ENCODE results near the gene UBR3.
"Not testable (repeated sequence)": the region's sequence is repeated elsewhere in the genome, so short reads cannot be mapped to it uniquely, and the experiment has no call there.

UBR3 gene

GRCh38 chr2:170070778-170071177 lies 243.5 kb downstream of the UBR3 start:
- no peak for DNase-seq

GRCh38 chr2:170073288-170073687 lies 246.0 kb downstream of the UBR3 start:
- no peak for DNase-seq

GRCh38 chr2:170076189-170076588 lies 248.9 kb downstream of the UBR3 start:
- no peak for DNase-seq

- no peak for DNase-seq
Measured at GRCh38 chr2:170077830-170078569, 250.7 kb downstream of the UBR3 start.

DNA sequence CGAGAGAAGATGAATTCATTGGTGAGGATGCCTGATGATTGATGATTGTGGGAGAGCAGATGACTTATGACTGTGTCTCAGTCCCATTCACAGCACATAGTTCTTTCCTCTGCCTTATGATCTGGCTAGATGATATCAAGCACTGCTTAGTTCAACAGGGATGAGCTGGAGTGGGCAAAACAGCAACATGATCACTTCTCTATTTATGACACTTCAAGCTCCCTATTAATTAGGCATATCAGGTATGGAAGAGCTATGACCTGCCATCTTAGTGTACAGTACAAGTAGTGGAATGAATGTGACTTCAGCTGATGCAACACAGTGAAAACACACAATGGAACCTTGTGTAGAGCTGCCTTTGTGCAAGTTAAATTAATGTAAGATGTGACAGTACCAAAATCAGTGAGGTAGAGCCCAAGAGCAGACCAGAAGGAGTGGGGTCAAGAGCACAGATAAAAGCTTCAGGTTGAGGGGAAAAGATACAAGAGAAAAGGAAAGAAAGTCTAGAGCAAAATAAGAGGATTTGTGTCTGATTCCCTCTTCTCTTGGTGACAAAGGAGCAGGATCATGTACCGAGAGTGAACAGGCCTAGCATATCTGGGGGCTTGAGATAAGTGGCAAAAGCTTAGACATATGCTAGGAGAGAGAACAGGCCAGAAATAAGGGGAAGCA lies 257.7 kb downstream of the UBR3 start:
- peak; percentile 21 for DNase-seq

DNA sequence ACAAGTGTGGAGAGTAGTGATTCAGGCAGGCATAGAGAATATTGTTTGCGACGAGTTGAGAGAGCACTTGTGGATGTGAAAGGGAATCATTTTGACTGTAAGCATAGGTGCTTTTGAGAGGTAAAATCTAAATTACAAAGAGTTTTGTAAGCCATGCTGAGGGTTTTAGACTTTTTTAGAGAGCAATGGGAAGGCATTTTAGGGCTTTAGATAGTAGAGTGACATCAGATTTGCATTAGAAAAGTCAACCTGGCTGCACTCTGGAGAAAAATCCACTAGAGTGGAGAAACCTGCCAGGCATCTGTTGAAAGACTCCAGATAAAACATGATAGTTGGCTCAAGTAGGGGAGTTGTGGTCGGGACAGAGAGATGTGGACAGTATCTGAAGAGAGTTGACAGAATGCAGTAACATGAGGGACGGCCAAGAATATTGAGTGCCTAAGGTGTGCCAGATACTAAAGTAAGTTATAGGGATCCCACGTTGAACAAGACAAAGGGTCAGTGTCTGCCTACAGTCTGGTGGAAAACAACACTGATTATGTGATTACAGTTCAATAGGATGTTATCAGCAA lies 258.9 kb downstream of the UBR3 start:
- DNase-seq = no peak

DNA sequence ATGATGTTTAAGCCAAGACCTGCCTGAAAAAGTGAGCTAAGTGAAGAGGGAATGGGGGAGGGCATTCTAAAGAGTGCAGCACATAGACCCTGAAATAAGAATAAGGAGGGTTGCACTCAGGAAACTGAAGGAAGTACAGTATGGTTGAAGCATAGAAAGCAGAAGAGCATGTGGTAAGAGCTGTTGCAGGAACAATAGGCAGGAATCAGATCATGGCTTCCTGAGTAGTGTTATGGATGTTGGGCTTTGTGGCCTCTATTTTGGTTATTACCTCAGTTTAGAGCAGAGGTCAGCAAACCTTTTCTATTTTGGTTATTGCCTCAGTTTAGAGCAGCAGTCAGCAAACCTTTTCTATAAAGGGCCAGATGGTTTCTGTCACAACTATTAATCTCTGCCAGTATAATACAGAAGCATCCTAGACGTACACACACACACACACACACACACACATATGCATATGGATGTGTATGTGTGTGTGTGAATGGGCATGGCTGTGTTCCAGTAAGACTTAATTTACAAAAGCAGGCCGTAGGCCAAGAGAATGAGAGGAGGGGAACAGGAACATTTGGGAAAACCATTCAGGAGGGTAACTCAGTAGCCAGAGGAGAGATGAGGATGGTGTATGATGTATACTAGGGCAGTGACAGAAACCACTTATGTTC lies 259.6 kb downstream of the UBR3 start:
- no peak for DNase-seq

- no peak for DNase-seq
Measured at GRCh38 chr2:170087413-170087793, 260.1 kb downstream of the UBR3 start.

DNA sequence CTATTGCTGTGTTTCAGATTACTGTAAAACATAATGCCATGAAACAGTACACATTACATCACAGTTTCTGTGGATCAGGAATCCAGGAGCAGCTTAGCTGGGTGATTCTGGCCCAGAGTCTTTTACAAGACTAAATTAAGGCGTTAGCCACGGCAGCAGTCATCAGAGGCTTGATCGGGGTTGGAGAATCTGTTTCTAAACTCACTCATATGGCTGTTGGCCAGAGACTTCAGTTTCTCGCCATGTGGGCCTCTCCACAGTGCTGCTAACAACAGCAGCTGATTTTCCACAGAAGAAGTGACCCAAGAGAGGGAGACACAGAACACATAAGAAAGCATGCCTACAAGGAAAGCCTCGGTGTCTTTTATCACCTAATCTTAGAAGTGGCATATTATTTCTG lies 261.5 kb downstream of the UBR3 start:
- no peak for DNase-seq

DNA sequence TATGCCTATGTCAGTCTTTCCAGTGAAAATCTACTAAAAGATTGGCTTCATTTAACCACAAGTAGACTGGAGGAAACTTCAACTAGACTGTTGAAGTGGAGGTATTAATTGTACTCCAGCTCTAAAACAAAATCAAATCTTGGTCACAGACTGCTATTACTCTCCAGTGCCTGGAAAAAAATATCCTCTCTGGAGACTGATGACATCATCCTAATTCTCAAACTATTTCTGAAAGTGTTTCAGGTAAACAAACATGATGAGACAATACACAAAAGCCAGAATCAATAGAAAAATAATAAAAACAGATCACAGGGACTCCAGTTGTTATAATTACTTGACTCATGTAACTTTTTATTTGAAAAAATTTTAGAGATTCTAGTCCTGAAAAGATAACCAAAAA lies 263.0 kb downstream of the UBR3 start:
- no peak for DNase-seq

DNA sequence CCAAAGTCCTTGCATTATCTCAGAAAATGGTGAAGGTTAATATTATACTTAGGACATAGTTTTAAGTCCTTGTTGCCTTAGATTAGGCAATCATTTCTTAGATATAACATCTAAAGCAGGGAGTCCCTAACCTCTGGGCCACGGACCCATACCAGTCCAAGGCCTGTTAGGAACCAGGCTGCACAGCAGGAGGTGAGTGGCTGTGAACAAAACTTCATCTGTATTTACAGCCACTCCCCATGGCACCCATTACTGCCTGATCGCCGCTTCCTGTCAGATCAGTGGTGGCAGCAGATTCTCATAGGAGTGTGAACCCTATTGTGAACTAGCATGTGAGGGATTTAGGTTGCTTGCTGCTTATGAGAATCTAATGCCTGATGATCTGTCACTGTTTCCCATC lies 264.2 kb downstream of the UBR3 start:
- DNase-seq = no peak

GRCh38 chr2:170092436-170093060 lies 265.3 kb downstream of the UBR3 start:
- no peak for DNase-seq

DNA sequence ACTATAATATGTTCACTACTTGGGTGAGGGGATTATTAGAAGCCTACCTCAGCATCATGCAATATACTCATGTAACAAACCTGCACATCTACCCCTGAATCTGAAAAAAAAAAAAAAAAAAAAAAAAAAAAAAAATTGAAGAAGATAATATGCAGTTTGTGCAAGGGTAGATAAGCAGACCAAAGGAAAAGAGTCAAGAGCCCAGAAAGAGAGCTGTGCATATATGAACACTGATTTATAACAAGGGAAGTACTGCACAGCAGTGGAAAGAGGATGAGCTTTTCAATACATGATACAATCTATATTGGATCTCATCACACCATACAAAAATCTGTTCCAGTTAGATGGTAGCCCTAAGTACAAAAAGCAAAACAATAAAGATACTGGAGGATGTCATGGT lies 268.1 kb downstream of the UBR3 start:
- no peak for DNase-seq

- no peak for DNase-seq
Measured at GRCh38 chr2:170098626-170099312, 271.5 kb downstream of the UBR3 start.

DNA sequence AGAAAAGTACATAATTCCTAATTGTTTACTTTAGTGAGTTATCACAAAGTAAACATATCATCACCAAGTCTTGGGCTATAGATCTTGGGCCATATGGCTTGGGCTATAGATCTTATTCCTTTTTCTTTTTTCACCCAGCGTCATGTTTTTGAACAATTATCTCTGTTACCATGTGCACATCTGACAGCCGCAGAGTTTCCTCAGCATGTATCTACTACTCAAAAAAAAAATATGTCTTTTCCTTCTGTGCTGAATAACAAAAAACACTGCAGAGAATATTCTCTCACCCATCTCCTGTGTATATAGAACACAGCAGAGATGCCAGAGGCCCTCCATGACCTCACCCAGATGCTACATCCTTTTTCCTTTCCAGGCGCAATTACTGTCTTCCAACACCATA lies 274.5 kb downstream of the UBR3 start:
- DNase-seq = no peak

DNA sequence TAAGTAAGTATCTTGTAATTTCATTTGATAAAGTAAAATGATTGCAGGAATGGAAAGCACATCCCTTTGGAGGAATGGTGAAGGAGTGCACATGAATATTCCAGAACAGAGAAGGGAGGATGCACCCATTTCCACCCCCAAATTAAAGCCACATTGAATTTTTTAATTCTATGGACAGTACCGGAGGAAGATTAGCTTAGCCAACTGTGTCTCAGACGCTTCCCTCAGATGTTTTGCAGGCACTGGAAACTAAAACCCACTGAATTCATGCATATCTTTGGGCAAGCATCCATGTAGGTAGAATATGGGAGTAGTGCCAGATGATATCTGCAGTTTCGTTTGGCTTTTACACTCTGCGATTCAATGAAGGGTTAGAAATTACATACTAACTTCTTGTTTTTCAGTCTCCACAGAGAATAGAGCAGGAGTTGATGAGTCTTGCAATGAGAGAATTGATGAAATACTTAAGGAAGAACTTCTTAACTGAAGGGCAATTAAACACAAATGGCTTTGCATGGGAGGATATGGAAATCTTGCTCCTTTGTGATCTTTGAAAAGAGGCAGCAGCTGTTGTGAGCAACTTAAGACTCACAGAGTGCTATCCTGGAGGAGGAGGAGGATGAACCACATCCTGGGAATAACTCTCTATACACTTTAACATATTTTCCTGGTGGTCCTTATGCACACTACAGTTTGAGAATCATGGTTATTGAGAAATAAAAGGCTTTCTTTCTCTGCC lies 279.0 kb downstream of the UBR3 start:
- DNase-seq = no peak

DNA sequence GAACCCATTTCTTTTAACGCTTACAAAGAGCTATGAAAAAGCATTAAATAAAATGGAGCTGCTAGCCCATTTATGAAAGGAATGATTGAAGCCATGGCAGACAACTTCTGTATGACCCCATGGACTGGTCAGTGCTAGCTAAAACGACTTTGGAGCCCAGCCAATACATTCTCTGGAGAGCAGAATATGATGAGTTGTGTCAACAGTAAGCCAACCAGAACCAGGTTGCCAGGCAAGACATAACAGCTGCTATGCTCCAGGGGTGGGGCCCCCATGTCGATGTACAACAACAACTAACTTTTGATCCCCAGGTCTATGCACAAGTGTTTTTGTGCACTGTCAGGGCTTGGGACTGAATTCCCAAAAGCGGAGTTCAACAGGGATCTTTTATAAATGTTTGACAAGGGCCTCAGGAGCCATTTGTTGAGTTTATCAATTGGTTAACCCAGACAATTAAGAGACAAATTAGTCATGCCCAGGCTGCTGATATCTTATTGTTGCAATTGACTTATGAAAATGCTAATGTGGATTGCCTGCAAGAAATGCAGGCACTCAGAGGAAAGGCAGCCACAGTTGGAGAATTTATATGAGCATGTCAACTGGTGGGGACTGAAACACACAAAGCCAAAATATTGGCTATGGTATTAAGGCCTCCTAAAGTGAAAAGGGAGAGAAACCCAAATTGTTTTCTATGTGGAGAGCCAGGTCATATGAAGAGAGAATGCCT lies 286.1 kb downstream of the UBR3 start:
- no peak for DNase-seq

DNA sequence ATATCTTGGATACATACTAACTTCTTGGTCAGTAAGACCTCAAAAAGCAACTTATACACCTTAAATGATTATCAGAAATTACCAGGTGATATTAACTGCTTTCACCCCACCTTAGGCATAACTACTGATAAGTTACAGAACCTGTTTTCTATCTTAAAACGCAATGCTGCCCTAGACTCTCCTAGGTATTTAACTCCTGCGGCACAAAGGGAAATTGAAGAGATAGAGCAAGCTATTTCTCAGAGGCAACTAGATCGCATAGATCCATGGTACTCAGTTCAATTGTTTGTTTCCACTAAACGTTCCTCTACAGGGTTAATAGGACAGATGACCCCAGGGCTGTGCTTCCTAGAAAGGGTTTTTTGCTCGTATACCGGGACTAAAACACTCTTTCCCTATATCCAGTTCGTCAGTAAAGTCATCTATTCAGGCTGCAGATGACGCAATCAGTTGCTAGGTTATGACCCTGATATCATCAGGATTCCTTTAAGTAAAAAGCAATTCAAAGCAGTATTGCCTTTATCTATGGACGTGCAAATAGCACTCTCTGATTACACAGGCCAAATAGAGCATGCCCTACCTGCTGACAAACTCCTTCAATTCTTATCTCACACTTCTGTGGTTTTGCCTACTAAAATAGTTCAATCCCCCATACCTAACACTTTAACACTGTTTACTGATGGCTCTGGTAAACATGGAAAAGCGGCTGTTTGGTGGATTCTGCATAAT lies 288.4 kb downstream of the UBR3 start:
- no peak for DNase-seq

DNA sequence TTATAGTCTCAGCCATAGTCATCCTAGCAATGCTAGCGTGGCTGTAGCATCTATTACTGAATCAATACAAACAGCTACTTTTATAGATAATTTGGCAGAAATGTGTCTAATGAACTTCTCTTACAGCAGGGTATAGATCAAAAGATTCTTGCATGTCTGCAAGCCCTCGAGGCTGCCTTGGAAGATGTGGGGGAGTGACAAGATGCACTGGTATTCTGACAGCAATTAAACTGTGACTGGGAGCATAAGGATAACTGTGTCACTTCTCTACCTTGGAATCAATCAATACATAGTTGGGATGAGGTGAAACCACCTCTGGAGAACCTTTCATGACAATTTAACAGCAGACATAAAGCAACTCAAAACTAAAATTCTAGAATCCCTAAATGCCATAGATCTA lies 291.4 kb downstream of the UBR3 start:
- DNase-seq = no peak

DNA sequence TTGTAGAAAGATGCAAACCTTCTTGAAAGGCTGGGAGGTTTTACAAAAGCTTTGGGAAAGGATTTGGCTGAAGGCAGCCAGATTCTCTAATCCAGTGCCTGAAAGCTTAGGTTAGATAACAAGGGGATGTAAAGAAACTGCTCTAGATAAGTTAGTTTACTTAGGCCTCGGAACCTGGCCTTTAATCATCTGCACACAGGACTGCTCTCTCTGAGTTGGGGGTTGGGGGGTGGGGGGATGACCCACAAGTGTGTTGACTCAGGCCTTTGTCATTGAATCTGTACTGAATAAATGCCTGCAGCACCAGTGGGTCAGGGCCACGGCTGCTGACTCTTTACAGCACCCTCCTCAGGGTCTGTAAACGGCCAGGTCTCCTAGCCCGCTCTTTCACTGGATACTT lies 292.1 kb downstream of the UBR3 start:
- DNase-seq = not testable (repeated sequence)

DNA sequence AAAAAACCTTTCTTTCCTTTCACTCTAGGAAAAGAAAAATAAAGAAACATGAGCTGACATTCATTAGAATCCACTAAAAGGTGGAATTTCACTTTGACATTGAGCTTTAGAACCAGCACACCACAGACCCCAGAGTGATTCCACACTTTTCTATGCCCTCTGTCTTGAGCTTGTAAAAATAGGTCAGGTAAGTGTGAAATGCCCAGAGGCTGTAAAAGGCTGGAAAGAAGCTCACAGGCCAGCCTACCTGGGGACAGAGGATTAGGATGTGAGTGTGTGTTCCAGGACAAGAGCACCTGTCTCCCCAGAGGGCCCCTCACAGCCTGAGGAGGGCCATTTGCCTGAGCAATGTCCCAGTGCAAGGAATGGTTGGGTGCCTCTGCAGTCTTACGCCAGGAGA lies 294.4 kb downstream of the UBR3 start:
- DNase-seq = no peak

Measured in hematopoietic multipotent progenitor cell treated with erythropoietin and hydrocortisone succinate and interleukin-3 and kit ligand, for 8 days (in vitro differentiated cells).